GM18951 (cell line): ENCODE data around the gene SYNE1.
"Not testable (repeated sequence)": the region's sequence is repeated elsewhere in the genome, so short reads cannot be mapped to it uniquely, and the experiment has no call there.

Source experiments
- POLR2A ChIP-seq: IDR thresholded peaks from 4 replicates; pipeline ENCODE4 v1.6.1; 2011; ENCODE audit warnings: mild to moderate bottlenecking; ENCODE audit not compliant: insufficient read length, insufficient read depth; ENCODE audit errors: extremely low read depth
- in situ Hi-C: fragments of 300-500 bp; cut with MboI; formaldehyde crosslinking; loops from one replicate; pipeline ENCODE4 v1.12.0; 2022; ENCODE audit warnings: low sequenced_read_pairs, mixed read lengths, inconsistent platforms; ENCODE audit not compliant: unreplicated experiment

Gene SYNE1

DNA sequence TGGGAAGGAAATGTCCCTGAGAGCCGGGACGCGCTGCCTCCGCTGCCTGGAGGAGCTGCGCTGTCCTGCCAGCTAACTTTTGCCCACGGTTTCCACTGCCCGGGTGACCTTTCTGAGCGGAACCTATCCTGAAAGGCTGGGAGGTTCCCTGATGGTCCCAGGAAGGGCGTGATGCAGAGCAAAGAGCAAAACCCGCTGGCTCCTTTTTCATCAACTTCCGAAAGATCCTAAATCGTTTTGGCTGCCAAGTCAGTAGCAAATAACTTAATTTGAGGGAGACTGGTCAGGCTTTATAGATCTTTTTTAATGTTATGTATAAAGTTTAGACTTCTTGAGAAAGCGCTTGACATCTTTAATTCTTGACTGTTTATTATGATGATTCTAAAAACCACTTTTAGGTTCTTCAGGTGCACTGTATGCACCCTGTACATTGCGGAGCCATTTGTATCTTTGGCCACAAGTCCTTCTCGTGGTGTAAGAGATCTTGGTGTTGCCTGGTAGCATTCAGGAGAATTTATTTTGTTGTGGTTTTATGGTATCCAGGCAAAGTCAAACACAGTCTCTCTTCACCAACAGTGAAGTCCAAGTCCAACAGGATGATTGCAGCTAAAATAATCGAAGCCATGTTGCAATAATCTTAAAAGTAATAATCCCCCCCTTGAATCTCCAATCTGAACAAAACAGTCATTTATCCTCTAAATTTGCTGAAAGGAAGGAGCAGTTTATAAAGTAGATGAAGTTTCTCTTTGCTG lies at the start of gene SYNE1:
Gene SYNE1, minus strand, starts transcription at position 67 of the 752 bp plus-strand sequence. CDS start 9,031 bp downstream, outside the sequence.
- no peak for TF ChIP-seq POLR2A
- in situ Hi-C loops: no loop called here

DNA sequence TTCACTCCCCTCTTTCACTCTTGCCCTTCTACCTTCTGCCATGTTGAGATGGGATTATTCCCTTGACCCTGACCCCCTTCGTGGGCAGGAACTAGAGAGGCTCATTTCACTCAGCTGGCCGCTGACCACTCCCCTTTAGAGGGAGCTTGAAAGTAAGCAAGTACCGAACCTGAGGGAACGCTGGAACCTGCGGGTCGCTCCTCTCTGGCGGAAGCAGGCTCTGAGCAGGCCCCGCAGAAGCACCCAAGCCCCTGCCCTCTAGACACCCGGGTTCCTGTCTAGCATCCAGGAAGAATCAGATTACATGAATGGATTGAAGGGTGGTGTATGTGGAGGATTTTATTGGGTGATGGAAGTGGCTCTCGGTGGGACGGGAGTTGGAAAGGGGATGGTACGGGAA lies 48.7 kb upstream of the SYNE1 start:
- no peak for TF ChIP-seq POLR2A
- in situ Hi-C loops: no loop called here

- in situ Hi-C loops: not testable (repeated sequence)
Observed at GRCh38 chr6:152682935-152683334, 45.8 kb upstream of the SYNE1 start.

DNA sequence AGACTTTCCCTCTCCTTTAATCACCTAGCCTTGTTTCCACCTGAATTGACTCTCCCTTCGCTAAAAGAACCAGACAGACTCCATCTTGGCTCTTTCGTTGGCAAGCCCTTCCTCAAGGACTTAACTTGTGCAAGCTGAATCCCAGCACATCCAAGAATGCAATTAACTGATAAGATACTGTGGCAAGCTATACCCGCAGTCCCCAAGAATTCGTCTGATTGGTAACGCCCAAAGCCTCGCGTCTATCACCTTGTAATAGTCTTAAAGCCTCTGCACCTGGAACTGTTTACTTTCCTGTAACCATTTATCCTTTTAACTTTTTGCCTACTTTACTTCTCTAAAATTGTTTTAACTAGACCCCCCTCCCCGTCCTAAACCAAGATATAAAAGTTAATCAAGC lies 45.0 kb upstream of the SYNE1 start:
- in situ Hi-C loops: no loop called here
- TF ChIP-seq POLR2A: no peak

DNA sequence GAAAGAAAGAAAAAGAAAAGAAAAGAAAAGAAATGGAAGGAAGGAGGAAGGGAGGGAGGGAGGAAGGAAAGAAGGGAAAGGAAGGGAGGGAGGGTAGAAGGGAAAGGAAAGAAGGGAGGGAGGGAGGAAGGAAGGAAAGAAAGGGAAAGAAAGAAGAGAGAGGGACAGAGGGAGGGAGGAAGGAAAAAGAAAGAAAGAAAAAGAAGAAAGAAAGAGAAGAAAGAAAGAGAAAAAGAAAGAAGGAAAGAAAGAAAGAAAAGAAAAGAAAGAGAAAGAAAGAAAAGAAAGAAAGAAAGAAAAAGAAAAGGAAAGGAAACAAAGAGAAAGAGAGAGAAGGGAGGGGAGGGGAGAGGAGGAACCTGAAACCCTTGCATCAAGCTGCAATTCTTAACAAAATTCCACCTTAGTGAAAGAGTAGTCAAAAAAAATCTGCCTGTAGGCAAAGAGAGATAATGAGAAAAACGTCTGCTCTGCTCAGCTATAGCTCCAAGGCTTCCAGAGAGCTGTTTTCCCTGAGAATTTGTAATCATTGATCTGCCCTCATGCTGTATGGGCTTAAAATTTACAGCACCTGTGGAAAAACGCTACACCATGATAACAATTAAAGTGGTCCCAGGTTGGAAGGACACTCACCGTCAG lies 43.8 kb upstream of the SYNE1 start:
- no peak for TF ChIP-seq POLR2A
- in situ Hi-C loops: no loop called here

- in situ Hi-C loops: no loop called here
- TF ChIP-seq POLR2A: no peak
Observed at GRCh38 chr6:152680151-152680550, 43.0 kb upstream of the SYNE1 start.

- no peak for TF ChIP-seq POLR2A
- in situ Hi-C loops: no loop called here
Observed at GRCh38 chr6:152673236-152673635, 36.1 kb upstream of the SYNE1 start.

GRCh38 chr6:152671171-152671570 lies 34.0 kb upstream of the SYNE1 start:
- in situ Hi-C loops: no loop called here
- no peak for TF ChIP-seq POLR2A

GRCh38 chr6:152669895-152670294 lies 32.7 kb upstream of the SYNE1 start:
- no peak for TF ChIP-seq POLR2A
- in situ Hi-C loops: no loop called here

DNA sequence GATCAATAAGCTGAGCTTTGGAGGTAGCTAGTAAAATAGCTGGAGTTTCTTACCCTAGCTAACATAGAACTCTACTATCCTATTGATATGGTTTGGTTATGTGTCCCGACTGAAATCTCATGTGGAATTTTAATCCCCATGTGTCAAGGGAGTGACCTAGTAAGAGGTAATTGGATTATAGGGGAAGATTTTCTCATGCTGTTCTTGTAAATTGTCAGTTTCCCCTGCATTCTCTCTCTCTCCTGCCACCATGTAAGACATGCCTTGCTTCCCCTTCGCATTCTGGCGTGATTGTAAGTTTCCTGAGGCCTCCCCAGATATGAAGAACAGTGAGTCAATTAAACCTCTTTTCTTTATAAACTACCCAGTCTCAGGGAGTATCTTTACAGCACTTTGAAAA lies 24.6 kb upstream of the SYNE1 start:
- TF ChIP-seq POLR2A: no peak
- in situ Hi-C loops: no loop called here

- in situ Hi-C loops: no loop called here
- TF ChIP-seq POLR2A: no peak
Observed at GRCh38 chr6:152651986-152652385, 14.8 kb upstream of the SYNE1 start.

- in situ Hi-C loops: no loop called here
- no peak for TF ChIP-seq POLR2A
Observed at GRCh38 chr6:152648105-152648504, 10.9 kb upstream of the SYNE1 start.

DNA sequence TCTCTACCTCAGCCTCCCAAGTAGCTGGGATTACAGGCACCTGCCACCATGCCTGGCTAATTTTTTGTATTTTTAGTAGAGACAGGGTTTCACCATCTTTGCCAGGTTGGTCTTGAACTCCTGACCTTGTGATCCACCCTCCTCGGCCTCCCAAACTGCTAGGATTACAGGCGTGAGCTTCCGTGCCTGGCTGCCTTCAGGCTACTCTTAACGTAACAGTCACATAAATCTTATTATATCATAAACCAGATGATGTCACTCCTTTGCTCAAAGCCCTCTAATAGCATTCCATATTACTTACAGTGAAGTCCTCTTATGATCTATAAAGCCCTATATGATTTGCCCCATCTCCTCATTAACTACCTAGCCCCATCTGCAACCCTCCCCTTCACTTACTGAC lies 9.6 kb upstream of the SYNE1 start:
- in situ Hi-C loops: not testable (repeated sequence)

- no peak for TF ChIP-seq POLR2A
- in situ Hi-C loops: no loop called here
Observed at GRCh38 chr6:152642578-152643375, 5.6 kb upstream of the SYNE1 start.
